Activated naive CD4-positive, alpha-beta T cell (primary cell): Measurements from ENCODE around the gene SHISAL2B.
"Not testable (repeated sequence)": the region's sequence is repeated elsewhere in the genome, so short reads cannot be mapped to it uniquely, and the experiment has no call there.

Source experiments
- DNase-seq, 4 experiments: peaks; one replicate each; lab custom pipeline; 2025; lab: John Stamatoyannopoulos, UW

SHISAL2B gene

DNA sequence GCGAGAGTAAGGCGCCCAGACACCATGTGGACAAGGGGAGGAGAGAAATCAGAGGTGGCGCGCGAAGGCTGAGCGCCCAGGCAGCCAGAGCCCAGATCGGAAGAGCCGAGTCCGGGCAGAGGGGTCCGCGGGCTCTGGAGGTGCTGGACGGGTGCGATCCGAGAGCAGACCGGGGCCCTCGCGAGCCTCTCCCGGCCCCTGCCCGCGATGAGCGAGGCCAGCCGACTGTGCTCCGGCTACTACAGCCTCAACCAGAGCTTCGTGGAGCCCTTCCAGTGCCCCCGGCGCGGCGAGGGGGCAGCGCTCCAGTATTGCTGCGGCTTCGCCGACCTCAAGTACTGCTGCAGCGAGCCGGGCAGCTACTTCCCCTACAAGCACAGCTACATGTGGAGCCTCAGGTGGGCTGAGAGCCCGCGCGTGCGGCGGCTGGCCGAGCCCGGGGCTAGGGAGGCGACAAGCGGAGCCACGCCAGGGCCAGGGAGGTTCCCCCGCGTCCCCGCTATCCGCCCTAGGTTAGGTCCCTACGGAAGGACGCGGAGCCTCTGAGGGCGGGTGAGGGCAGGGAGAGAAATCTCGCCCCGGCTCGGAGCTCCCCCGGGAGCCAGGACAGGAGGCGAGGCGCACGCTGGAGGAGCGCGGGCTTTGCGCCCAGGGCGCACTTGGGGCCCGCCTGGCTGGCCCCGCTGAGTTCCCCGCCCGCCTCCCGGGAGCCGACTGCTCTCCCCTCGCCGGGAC, at the start of gene SHISAL2B:
SHISAL2B (plus strand) TSS at position 87 of the 735 bp plus-strand sequence; CDS start at position 208, 121 bp downstream.
- DNase-seq, result no peak

DNA sequence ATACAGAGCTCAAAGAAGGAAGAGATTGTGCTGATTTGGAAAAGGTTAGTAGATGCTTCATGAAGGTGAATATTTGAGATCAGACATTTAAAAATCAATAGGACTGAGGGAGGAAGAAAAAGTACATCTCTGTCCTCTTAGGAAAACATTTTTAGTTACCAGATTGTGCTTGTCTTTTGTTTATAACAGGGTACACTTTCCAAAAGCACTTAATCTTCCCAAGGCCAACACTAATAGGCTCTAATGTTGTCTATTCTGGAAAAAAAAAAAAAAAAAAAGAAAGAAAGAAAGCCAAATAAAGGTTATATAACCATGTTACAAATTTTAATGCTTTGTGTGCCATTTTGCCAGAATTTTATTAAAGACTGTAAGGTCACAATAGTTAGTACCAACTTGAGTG, 45.5 kb upstream of the SHISAL2B start:
- DNase-seq, result no peak

GRCh38 chr5:64646169-64646568, 44.1 kb upstream of the SHISAL2B start:
- DNase-seq, result no peak

DNA sequence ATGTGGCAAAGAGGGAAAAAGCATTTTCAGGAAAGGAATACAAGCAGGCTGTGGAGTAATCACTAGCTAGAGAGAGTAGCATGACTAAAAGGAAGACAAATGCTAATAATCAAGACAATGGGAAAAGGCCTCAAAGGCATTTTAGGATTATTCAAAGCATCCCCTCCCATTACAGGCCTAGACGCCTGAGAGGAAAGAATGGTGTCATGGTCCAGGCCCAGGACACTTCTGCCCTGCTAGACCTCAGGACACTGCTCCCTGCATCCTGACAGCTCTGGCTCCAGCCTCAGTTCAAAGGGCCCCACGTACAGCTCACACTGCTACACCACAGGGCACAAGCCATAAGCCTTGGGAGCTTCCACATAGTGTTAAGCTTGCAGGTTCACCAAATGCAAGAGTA, 40.8 kb upstream of the SHISAL2B start:
- DNase-seq, result no peak

GRCh38 chr5:64653766-64654560, 36.3 kb upstream of the SHISAL2B start:
- DNase-seq, result no peak

GRCh38 chr5:64654561-64654938, 35.8 kb upstream of the SHISAL2B start:
- DNase-seq, result no peak

- DNase-seq, result no peak
These were observed 34.7 kb upstream of the SHISAL2B start for GRCh38 chr5:64655596-64655995.

- no peak for DNase-seq
These were observed 31.0 kb upstream of the SHISAL2B start for GRCh38 chr5:64659289-64659688.

GRCh38 chr5:64663181-64663580, 27.1 kb upstream of the SHISAL2B start:
- not testable (repeated sequence) for DNase-seq

DNA sequence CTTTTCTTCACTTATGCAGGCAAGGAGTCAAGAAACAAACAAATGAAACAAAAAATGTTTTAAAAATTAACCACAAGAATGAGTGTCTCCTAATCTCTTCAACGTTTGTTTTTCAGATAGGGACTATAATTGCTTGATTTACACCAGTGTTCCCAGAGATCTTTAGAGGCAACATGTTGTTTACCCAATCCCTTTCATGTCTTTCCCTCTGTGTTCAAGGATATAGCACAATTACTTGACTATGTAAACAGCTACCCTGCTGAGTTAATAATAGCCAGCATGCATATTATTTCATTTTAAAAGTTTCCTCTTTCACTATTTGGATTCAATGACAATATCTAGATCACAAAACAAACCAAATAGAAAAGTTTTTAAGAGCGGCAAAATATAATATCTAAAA, 25.1 kb upstream of the SHISAL2B start:
- no peak for DNase-seq

GRCh38 chr5:64666078-64666477, 24.2 kb upstream of the SHISAL2B start:
- DNase-seq, result no peak

DNA sequence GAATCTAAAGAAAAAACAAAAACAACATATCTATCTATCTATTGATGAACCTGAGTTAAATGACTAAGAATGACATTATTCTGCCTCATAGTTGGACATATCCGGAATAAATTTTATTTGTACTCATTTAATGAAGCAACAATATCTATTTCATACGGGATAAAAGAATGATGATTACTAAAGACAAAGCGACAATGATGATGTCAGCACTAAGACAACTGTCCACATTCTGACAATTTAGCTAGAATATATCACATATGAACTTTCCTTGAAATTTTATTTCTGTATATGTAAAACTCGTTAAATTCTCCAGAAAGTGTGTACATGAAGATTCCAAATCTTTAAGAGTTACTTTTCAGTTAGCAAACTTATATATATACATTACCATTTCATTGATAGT, 23.2 kb upstream of the SHISAL2B start:
- DNase-seq, result no peak

- no peak for DNase-seq
These were observed 20.0 kb upstream of the SHISAL2B start for GRCh38 chr5:64670277-64670676.

DNA sequence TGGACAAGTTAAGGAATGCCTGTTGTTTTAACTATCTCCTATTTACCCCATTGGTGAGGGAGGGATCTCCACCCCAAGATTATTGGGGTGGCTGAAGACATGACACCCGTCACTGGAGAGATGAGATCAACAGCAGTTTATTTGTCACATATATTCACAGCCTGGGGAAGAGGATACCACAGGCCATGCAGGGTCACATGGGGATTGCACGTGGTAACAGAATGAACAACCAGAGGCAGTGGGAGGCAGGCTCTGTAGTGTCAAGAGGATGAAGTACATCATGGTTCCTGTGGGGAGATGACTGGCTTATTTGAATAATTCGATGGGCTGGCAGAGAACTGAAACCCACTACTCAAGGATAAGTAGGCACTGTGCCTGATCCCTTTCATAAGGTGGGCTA, 18.6 kb upstream of the SHISAL2B start:
- DNase-seq, result no peak

DNA sequence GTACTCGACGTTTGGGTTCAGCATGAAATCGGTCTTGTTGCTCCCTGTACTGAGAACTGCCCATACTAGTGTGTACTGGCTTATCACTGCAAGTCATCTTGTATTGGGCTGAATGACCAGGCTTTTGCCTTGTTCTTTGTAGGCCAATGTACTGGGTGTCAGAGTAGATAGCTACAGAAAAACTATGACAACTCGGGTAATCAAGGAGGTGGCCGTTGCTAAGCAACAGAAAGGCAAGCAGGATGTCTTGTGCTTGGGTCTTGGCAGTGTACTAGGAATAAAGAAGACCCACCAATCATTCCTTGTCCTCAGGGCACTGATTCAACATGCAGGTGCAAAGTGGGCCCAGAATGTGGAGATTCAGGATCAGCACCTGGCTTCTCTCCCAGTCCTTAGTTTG, 11.9 kb upstream of the SHISAL2B start:
- no peak for DNase-seq

GRCh38 chr5:64680289-64680688, 10.0 kb upstream of the SHISAL2B start:
- no peak for DNase-seq

DNA sequence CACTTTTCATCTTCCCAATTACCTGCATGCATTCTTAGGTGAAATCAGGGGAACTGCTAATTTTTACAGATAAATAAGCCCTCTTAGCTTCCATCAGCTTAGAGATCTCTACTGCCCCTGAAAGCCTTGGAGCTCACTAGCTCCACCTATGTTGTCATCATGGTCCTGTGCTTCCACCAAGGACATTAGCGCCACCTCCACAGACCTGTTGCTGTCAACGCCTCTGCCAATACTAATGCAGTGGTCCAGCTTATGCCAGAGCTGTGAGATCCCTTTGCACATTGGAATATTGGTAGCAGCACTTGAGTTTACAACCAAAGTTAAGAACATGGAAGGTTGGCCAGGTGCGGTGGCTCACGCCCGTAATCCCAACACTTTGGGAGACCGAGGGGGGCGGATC, 7.7 kb upstream of the SHISAL2B start:
- DNase-seq, result no peak

DNA sequence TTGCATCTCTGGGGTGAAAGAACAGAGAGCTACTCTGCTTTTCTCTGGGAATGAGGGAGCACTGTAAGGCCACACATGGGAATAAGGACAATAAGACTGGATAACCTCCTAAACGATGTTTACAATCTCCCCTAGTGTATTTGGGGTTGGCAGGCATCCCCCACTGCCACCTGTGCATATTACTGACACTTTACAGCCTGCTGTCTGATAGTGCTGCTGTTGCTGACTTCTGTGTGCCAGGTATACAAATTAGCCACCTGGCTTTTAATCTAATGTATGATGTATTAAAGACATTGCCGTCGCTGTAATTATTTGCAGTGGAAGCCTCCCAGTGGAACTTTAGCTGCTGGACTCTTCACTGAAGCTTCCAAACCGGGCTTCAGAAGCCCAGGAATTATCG, 4.4 kb upstream of the SHISAL2B start:
- no peak for DNase-seq

DNA sequence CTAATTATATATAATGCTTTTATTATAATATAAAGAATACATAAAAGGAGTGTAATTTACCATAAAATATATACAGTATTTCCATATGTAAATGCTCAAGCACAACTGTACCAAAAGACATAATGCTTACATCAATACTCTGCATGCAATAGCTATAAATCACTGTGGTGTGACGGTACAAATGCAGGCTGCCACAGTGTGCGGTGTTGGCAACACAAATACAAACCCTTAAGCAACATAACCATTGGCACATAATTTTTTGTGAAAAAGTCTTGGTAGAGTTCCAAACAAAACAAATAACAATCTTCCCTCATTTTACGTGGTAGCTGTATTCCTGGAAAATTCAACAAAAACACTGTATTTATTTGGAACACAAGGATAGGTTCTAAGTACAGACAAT, 1.9 kb upstream of the SHISAL2B start:
- DNase-seq, result no peak

GRCh38 chr5:64688965-64689364, 1.3 kb upstream of the SHISAL2B start:
- DNase-seq, result no peak

DNA sequence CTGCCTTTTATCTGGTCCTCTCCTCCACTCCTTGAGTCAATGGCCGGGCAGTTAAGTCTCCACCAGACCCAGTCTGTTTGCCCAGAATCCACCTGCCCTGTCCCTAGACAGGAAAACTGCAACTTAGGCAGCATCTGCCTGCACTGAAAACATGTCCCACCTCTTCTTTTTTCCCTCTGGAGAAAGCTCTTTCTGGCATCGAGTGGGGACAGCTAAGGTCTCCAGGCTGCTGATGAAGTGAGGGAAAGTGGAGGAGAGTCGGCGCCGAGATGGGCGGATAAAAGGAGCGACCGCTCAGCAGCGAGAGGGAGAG, 243 bp upstream of the SHISAL2B start:
- DNase-seq, result no peak

DNA sequence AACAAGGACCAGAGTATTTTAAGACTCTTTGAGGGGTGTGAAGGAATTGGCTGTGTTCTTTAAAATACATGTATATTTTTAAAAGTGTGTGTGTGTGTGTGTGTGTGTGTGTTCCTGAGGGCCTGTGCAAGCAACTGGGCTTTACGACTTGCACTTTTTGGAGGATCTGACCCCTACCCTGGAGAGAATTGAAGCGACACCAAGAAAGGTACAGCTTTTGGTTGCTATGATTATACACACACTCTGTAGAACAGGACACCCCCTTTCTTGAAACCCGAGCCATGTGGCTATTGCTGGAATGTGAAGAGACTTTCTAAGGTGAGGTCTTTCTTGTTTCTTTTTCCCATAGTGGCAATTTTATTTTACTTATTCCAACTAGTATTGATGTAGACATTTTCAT, 988 bp downstream of the SHISAL2B start:
- DNase-seq, result no peak

DNA sequence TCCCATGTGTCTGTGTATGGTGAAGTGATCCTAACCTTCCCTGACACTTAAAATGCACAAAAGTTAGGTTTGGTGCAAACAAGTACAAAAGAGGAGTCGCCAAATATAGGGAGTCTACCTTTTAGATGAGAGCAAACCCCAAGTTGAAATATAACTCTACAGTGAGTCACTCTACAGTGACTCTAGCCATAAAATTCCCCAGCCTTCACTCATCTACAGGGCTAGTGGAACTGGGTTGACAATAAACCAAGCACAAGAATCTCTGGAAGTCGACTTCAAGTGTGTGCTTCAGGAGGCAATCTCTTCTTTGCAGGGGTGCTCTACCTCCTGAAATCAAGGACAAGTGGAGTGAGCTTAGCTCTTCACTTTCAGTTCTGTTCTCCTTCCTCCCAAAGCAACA, 3.3 kb downstream of the SHISAL2B start:
- no peak for DNase-seq

- DNase-seq, result not testable (repeated sequence)
These were observed 6.1 kb downstream of the SHISAL2B start for GRCh38 chr5:64696414-64696813.
